ENCODE measurements around the gene MRPS30.
"Not testable (repeated sequence)": the region's sequence is repeated elsewhere in the genome, so short reads cannot be mapped to it uniquely, and the experiment has no call there.

MRPS30 gene

GRCh38 chr5:44794371-44794770, 14.4 kb upstream of the MRPS30 start:
- no peaks in the 10 kb centered on the region for H3K4me1 ChIP-seq (ENCODE audit: control insufficient read depth, insufficient read depth, low read length)

GRCh38 chr5:44795496-44795895, 13.3 kb upstream of the MRPS30 start:
- Histone ChIP-seq H3K36me3 (ENCODE audit: control insufficient read depth, insufficient read depth, low read length) (no peaks in the 10 kb centered on the region), H3K27me3 (ENCODE audit: control insufficient read depth, insufficient read depth, low read length) (no peaks in the 10 kb centered on the region), H3K9ac (ENCODE audit: low read length) (no peak overlapping the region), H3K4me3 (ENCODE audit: low read length) (no peak overlapping the region), H3K27ac (ENCODE audit: low read depth, low read length) (no peak overlapping the region), H3K4me1 (ENCODE audit: control insufficient read depth, insufficient read depth, low read length) (no peaks in the 10 kb centered on the region)

More at GRCh38 chr5:44794371-44794770, 14.4 kb upstream of the MRPS30 start:
- Histone ChIP-seq H3K36me3 (ENCODE audit: control insufficient read depth, insufficient read depth, low read length) (no peaks in the 10 kb centered on the region), H3K9ac (ENCODE audit: low read length) (no peak overlapping the region), H3K27me3 (ENCODE audit: control insufficient read depth, insufficient read depth, low read length) (no peaks in the 10 kb centered on the region), H3K27ac (ENCODE audit: low read depth, low read length) (no peak overlapping the region), H3K4me3 (ENCODE audit: low read length) (no peak overlapping the region)

GRCh38 chr5:44797841-44798240, 10.9 kb upstream of the MRPS30 start:
- no peak overlapping the region for H3K27ac ChIP-seq (ENCODE audit: low read depth, low read length)
- no peaks in the 10 kb centered on the region for H3K27me3 ChIP-seq (ENCODE audit: control insufficient read depth, insufficient read depth, low read length)
- no peaks in the 10 kb centered on the region for H3K4me1 ChIP-seq (ENCODE audit: control insufficient read depth, insufficient read depth, low read length)
- no peak overlapping the region for H3K9ac ChIP-seq (ENCODE audit: low read length)
- H3K4me3 ChIP-seq (ENCODE audit: low read length), result no peak overlapping the region
- no peaks in the 10 kb centered on the region for H3K36me3 ChIP-seq (ENCODE audit: control insufficient read depth, insufficient read depth, low read length)

GRCh38 chr5:44801992-44802391, 6.8 kb upstream of the MRPS30 start:
- Histone ChIP-seq H3K36me3 (ENCODE audit: control insufficient read depth, insufficient read depth, low read length) (no peaks in the 10 kb centered on the region), H3K27me3 (ENCODE audit: control insufficient read depth, insufficient read depth, low read length) (no peaks in the 10 kb centered on the region), H3K9ac (ENCODE audit: low read length) (no peak overlapping the region), H3K4me3 (ENCODE audit: low read length) (no peak overlapping the region), H3K4me1 (ENCODE audit: control insufficient read depth, insufficient read depth, low read length) (no peaks in the 10 kb centered on the region), H3K27ac (ENCODE audit: low read depth, low read length) (no peak overlapping the region)

GRCh38 chr5:44806608-44807007, 2.1 kb upstream of the MRPS30 start:
- no peaks in the 10 kb centered on the region for H3K27me3 ChIP-seq (ENCODE audit: control insufficient read depth, insufficient read depth, low read length)
- no peak overlapping the region for H3K27ac ChIP-seq (ENCODE audit: low read depth, low read length)
- H3K36me3 ChIP-seq (ENCODE audit: control insufficient read depth, insufficient read depth, low read length), result no peaks in the 10 kb centered on the region
- H3K9ac ChIP-seq (ENCODE audit: low read length), result no peak overlapping the region
- H3K4me1 ChIP-seq (ENCODE audit: control insufficient read depth, insufficient read depth, low read length), result peaks cover 8% of the 10 kb centered on the region
- H3K4me3 ChIP-seq (ENCODE audit: low read length), result no peak overlapping the region

- peaks cover 8% of the 10 kb centered on the region for H3K4me1 ChIP-seq (ENCODE audit: control insufficient read depth, insufficient read depth, low read length)
- no peak overlapping the region for H3K27ac ChIP-seq (ENCODE audit: low read depth, low read length)
- no peak overlapping the region for H3K4me3 ChIP-seq (ENCODE audit: low read length)
- H3K36me3 ChIP-seq (ENCODE audit: control insufficient read depth, insufficient read depth, low read length), result no peaks in the 10 kb centered on the region
- H3K27me3 ChIP-seq (ENCODE audit: control insufficient read depth, insufficient read depth, low read length), result no peaks in the 10 kb centered on the region
- no peak overlapping the region for H3K9ac ChIP-seq (ENCODE audit: low read length)
Observed at GRCh38 chr5:44807269-44807668, 1.5 kb upstream of the MRPS30 start.

GRCh38 chr5:44809215-44809955, 638 bp downstream of the MRPS30 start:
- peak overlapping the region; percentile 88 for H3K27ac ChIP-seq (ENCODE audit: low read depth, low read length)
- no peaks in the 10 kb centered on the region for H3K27me3 ChIP-seq (ENCODE audit: control insufficient read depth, insufficient read depth, low read length)
- H3K4me3 ChIP-seq (ENCODE audit: low read length), result peak overlapping the region; percentile 89
- peaks cover 4% of the 10 kb centered on the region for H3K36me3 ChIP-seq (ENCODE audit: control insufficient read depth, insufficient read depth, low read length)
- peak overlapping the region; percentile 70 for H3K9ac ChIP-seq (ENCODE audit: low read length)
- peaks cover 8% of the 10 kb centered on the region for H3K4me1 ChIP-seq (ENCODE audit: control insufficient read depth, insufficient read depth, low read length)

- H3K27me3 ChIP-seq (ENCODE audit: control insufficient read depth, insufficient read depth, low read length), result no peaks in the 10 kb centered on the region
- H3K9ac ChIP-seq (ENCODE audit: low read length), result peak overlapping the region; percentile 70
- peaks cover 4% of the 10 kb centered on the region for H3K36me3 ChIP-seq (ENCODE audit: control insufficient read depth, insufficient read depth, low read length)
- H3K27ac ChIP-seq (ENCODE audit: low read depth, low read length), result no peak overlapping the region
- peak overlapping the region; percentile 89 for H3K4me3 ChIP-seq (ENCODE audit: low read length)
- H3K4me1 ChIP-seq (ENCODE audit: control insufficient read depth, insufficient read depth, low read length), result peaks cover 8% of the 10 kb centered on the region
Observed at GRCh38 chr5:44809956-44810420, 1.2 kb downstream of the MRPS30 start.

- H3K27me3 ChIP-seq (ENCODE audit: control insufficient read depth, insufficient read depth, low read length), result no peaks in the 10 kb centered on the region
- H3K9ac ChIP-seq (ENCODE audit: low read length), result no peak overlapping the region
- H3K27ac ChIP-seq (ENCODE audit: low read depth, low read length), result no peak overlapping the region
- peaks cover 9% of the 10 kb centered on the region for H3K36me3 ChIP-seq (ENCODE audit: control insufficient read depth, insufficient read depth, low read length)
- H3K4me3 ChIP-seq (ENCODE audit: low read length), result no peak overlapping the region
- H3K4me1 ChIP-seq (ENCODE audit: control insufficient read depth, insufficient read depth, low read length), result peaks cover 7% of the 10 kb centered on the region
Observed at GRCh38 chr5:44814761-44815160, 6.0 kb downstream of the MRPS30 start.

- Histone ChIP-seq H3K27me3 (ENCODE audit: control insufficient read depth, insufficient read depth, low read length) (no peaks in the 10 kb centered on the region), H3K27ac (ENCODE audit: low read depth, low read length) (no peak overlapping the region)
Observed at GRCh38 chr5:44821164-44821563, 12.4 kb downstream of the MRPS30 start.

GRCh38 chr5:44824662-44825061, 15.9 kb downstream of the MRPS30 start:
- not testable (repeated sequence) for H3K9ac ChIP-seq (ENCODE audit: low read length); H3K27ac ChIP-seq (ENCODE audit: low read depth, low read length); H3K4me1 ChIP-seq (ENCODE audit: control insufficient read depth, insufficient read depth, low read length); H3K4me3 ChIP-seq (ENCODE audit: low read length); H3K27me3 ChIP-seq (ENCODE audit: control insufficient read depth, insufficient read depth, low read length); H3K36me3 ChIP-seq (ENCODE audit: control insufficient read depth, insufficient read depth, low read length)

More at GRCh38 chr5:44821164-44821563, 12.4 kb downstream of the MRPS30 start:
- Histone ChIP-seq H3K4me1 (ENCODE audit: control insufficient read depth, insufficient read depth, low read length) (no peaks in the 10 kb centered on the region), H3K36me3 (ENCODE audit: control insufficient read depth, insufficient read depth, low read length) (peaks cover 5% of the 10 kb centered on the region), H3K9ac (ENCODE audit: low read length) (no peak overlapping the region), H3K4me3 (ENCODE audit: low read length) (no peak overlapping the region)

- Histone ChIP-seq H3K36me3 (ENCODE audit: control insufficient read depth, insufficient read depth, low read length) (no peaks in the 10 kb centered on the region), H3K27ac (ENCODE audit: low read depth, low read length) (no peak overlapping the region), H3K27me3 (ENCODE audit: control insufficient read depth, insufficient read depth, low read length) (no peaks in the 10 kb centered on the region), H3K4me3 (ENCODE audit: low read length) (no peak overlapping the region), H3K9ac (ENCODE audit: low read length) (no peak overlapping the region), H3K4me1 (ENCODE audit: control insufficient read depth, insufficient read depth, low read length) (no peaks in the 10 kb centered on the region)
Observed at GRCh38 chr5:44827681-44828080, 18.9 kb downstream of the MRPS30 start.

GRCh38 chr5:44828719-44829118, 20.0 kb downstream of the MRPS30 start:
- no peak overlapping the region for H3K4me3 ChIP-seq (ENCODE audit: low read length)
- H3K27me3 ChIP-seq (ENCODE audit: control insufficient read depth, insufficient read depth, low read length), result no peaks in the 10 kb centered on the region
- H3K27ac ChIP-seq (ENCODE audit: low read depth, low read length), result no peak overlapping the region
- H3K9ac ChIP-seq (ENCODE audit: low read length), result no peak overlapping the region
- no peaks in the 10 kb centered on the region for H3K36me3 ChIP-seq (ENCODE audit: control insufficient read depth, insufficient read depth, low read length)
- no peaks in the 10 kb centered on the region for H3K4me1 ChIP-seq (ENCODE audit: control insufficient read depth, insufficient read depth, low read length)

Data from rectal smooth muscle tissue (tissue), 1 donor.